Measurements from ENCODE around the gene MTCH1.

DNA sequence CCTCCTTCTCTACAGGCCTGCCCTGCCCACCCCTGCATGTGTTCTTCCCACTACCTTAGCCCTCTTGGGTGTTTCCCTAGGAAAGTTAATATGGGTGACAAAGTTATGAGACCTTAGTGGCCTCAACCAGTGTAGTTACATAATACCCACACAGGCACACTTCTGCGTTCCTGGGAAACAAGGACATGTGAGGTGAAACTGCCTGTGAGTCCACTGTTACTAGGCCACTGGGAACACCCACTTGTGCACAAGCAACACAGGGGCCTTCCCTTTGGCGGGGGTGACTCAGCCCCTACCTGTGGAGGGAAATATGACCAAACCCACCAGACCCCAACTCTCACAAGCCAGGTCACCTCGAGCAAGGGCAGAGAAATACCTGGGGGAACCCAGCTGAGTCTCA is 18.7 kb downstream of the MTCH1 start:
- TF ChIP-seq, protein P1, sequence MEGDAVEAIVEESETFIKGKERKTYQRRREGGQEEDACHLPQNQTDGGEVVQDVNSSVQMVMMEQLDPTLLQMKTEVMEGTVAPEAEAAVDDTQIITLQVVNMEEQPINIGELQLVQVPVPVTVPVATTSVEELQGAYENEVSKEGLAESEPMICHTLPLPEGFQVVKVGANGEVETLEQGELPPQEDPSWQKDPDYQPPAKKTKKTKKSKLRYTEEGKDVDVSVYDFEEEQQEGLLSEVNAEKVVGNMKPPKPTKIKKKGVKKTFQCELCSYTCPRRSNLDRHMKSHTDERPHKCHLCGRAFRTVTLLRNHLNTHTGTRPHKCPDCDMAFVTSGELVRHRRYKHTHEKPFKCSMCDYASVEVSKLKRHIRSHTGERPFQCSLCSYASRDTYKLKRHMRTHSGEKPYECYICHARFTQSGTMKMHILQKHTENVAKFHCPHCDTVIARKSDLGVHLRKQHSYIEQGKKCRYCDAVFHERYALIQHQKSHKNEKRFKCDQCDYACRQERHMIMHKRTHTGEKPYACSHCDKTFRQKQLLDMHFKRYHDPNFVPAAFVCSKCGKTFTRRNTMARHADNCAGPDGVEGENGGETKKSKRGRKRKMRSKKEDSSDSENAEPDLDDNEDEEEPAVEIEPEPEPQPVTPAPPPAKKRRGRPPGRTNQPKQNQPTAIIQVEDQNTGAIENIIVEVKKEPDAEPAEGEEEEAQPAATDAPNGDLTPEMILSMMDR (IDR thresholded peaks at IDR 0.05): no peak
- no peak for TF ChIP-seq POLR2A (IDR thresholded peaks at IDR 0.05)
